DOHH2 (cell line): ENCODE data around the gene QRFP.

Source experiments
- CTCF ChIP-seq: fragments of 200-600 bp; sonication (generic); IDR thresholded peaks from one replicate; pipeline ENCODE4 v1.5.1; 2014; ENCODE audit warnings: antibody characterized with exemption, mild to moderate bottlenecking, low read depth, low read length; ENCODE audit not compliant: poor library complexity, severe bottlenecking
- EZH2phosphoT487 ChIP-seq: fragments of 200-600 bp; sonication (generic); IDR thresholded peaks from 2 replicates; pipeline ENCODE4 v1.6.1; 2017; ENCODE audit warnings: borderline replicate concordance, mild to moderate bottlenecking, antibody characterized with exemption, low read length, moderate library complexity, mixed read lengths

DNA sequence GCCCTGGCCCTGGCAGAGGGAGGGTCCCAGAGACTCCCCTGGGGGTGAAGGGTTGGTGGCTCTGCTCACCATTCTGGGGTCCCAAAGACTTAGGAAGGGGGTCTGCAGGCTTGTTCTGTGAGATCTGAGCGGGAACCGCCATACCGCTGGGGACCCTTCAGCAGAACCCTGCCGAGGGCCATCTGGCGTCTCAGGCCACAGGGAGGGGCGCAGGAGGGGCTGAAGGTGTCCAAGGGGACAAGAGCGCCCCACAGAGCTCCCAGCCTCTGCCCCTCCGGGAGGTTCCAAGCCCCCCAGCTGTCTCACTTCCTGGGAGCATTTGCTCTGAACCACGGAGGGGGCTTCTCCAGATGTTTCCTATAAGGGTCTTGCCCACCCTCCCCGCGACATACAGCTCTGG, 37.6 kb upstream of the QRFP start:
- TF ChIP-seq CTCF, result no peak
- TF ChIP-seq EZH2phosphoT487, result no peak
